Left ventricle myocardium superior (tissue), 1 donor: Measurements from ENCODE around the gene CCDC149. TPM values are rescaled to one million over a fixed set of nuclear protein-coding genes. Genes with fewer than 3 reads are reported as not detected.

Source experiments
- ATAC-seq: fragments of 200-7000 bp; cut with Tn5 transposase; one replicate; pipeline ENCODE4 v1.9.1; 2020; ENCODE audit warnings: mild to moderate bottlenecking, moderate library complexity
- DNase-seq: peaks from one replicate; pipeline ENCODE4 v3.0.0-alpha.2; 2020
- intact Hi-C: fragments of 100-400 bp; cut with micrococcal nuclease; formaldehyde crosslinking; loops from one replicate; pipeline ENCODE4 v1.11.0; 2022
- total RNA-seq: library from RNA; stranded (reverse); fragmentation: NEBNext Ultra II Directional; extraction: Animal tissue kit (Norgen Biotek cat#: 25700); gene quantifications from one replicate; pipeline ENCODE4 v1.2.1, GENCODE V29; 2021
- donor health status: DM: no; HTN: yes; CAD: no; lungs with severe emphysema.

CCDC149 gene
- total RNA-seq, 1 donor from 2014 or later, result 13.2 TPM

DNA sequence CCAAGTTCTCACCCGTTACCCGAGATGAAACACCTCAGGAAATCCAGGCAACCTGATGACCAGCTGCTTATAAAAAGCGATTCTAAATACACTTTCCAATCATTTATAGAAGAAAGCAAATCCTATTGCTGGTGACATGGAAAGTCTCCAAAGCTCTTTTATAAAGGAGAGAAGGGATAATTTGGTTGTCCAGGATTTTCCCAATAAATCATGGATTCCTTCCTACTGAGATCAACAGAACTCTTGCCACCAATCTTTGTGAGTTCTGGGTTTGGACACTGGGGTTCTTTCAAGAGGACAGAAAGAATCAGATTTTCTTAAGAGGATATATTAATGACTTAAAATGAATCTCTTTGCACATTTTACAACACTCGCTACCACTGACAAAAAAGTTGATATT, 142.2 kb downstream of the CCDC149 start:
- intact Hi-C loops, result no loop called here
- no peak for DNase-seq
- ATAC-seq, result no peak

GRCh38 chr4:24770032-24770584, 142.7 kb downstream of the CCDC149 start:
- ATAC-seq, result no peak
- no peak for DNase-seq

GRCh38 chr4:24769571-24769970, 143.3 kb downstream of the CCDC149 start:
- no peak for ATAC-seq
- intact Hi-C loops, result no loop called here
- no peak for DNase-seq

More at GRCh38 chr4:24770032-24770584, 142.7 kb downstream of the CCDC149 start:
- intact Hi-C loops, result no loop called here

- intact Hi-C loops, result no loop called here
- DNase-seq, result no peak
- no peak for ATAC-seq
Observed at GRCh38 chr4:24768604-24769003, 144.2 kb downstream of the CCDC149 start.

DNA sequence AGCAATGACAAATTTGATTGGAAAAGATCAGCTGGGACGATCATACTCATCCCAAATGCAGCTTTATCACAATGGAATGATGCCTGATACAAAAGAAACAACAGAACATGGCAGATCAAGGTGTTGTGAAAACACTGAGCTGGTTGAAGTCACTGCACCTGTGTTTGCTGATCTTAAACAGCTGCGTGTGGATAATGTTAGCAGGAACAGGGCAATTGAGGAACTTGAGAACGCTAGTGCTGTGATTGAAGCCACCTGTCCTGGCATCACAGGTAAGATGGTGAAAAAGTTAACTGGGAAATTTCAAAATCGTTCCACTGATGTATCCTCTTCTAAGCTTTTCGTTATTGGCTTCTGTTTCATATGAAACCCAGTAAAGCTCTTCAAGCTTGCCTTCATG, 144.8 kb downstream of the CCDC149 start:
- intact Hi-C loops, result no loop called here
- ATAC-seq (no peak), DNase-seq (no peak)

GRCh38 chr4:24765376-24765988, 147.4 kb downstream of the CCDC149 start:
- DNase-seq, result no peak
- ATAC-seq, result no peak
- intact Hi-C loops, result no loop called here

DNA sequence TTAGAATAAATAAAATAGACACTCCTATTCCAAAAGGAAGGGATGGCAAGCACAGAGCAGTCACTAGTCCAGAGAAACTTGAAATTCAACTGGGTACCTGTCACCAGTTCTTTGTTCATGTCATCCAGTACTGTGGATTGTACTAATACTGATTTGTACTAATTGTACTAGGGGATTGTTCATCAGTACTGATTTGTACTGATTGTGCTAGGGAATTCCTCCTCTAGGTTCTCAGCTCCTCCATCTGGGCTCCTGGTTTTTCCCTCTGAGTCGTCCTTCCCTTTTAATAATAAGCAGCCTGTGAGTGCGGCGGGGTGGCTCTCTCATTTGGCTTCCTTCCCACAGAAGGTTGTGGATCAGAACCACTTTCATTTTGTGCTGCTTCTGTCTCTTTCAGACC, 148.5 kb downstream of the CCDC149 start:
- ATAC-seq (no peak), DNase-seq (no peak)
- intact Hi-C loops, result no loop called here

DNA sequence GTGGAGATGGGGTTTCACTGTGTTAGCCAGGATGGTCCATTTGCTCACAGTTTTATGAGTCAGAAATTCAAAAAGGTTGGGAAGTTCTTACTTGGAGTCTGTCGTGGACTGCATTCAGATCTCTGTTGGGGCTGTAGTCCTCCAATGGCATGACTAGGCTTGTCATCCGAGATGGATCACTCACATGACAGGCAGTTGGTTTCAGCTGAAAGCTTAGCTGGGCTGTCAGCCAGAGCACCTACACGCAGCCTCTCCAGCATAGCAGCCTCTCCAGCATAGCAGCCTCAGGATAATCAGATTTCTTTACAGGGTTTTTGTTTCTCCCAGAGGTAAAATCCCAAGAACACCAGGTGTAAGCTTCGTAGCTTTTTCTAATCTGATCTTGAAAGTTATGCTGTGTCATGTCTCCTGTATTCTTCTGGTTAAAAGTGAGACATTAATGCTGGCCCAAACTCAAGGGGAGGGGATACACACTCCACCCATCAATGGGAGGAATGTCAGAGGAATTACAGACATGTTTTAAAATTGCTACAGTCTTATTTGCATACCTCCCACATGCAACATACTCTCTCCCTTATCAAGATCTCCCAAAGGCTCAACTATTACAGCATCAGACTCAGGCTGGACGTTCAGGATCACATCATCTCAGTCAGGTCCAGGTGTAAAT, 149.1 kb downstream of the CCDC149 start:
- intact Hi-C loops, result no loop called here
- ATAC-seq (peak; percentile 78), DNase-seq (no peak)

Other genes starting within 250 kb of the CCDC149 start
- 69.8 TPM for gene SOD3, start 117.5 kb downstream of the CCDC149 start, total RNA-seq
- gene LGI2, start 117.9 kb upstream of the CCDC149 start, total RNA-seq, result 2.0 TPM
- gene SEPSECS, start 247.4 kb upstream of the CCDC149 start, total RNA-seq, result 5.2 TPM